SH-SY5Y (cell line): ENCODE data around the gene LRRC14B.

Experiments
- GATA2 ChIP-seq: IDR thresholded peaks from 2 replicates; pipeline ENCODE4 v1.6.1; 2011; ENCODE audit warnings: mild to moderate bottlenecking, low read depth, low read length
- GATA3 ChIP-seq: IDR thresholded peaks from 2 replicates; pipeline ENCODE4 v1.6.1; 2011; ENCODE audit warnings: low read depth, mild to moderate bottlenecking, low read length, moderate library complexity

GRCh38 chr5:181566-181965 lies 9.7 kb upstream of the LRRC14B start:
- no peak for TF ChIP-seq GATA2
- no peak for TF ChIP-seq GATA3
